ENCODE measurements around the gene TSHZ2. TPM values are rescaled to one million over a fixed set of nuclear protein-coding genes. Genes with fewer than 3 reads are reported as not detected.
"Not testable (repeated sequence)": the region's sequence is repeated elsewhere in the genome, so short reads cannot be mapped to it uniquely, and the experiment has no call there.

Gene TSHZ2
- polyA plus RNA-seq, 3 donors, result 1.2 to 47.5 (median 15.8) TPM

DNA sequence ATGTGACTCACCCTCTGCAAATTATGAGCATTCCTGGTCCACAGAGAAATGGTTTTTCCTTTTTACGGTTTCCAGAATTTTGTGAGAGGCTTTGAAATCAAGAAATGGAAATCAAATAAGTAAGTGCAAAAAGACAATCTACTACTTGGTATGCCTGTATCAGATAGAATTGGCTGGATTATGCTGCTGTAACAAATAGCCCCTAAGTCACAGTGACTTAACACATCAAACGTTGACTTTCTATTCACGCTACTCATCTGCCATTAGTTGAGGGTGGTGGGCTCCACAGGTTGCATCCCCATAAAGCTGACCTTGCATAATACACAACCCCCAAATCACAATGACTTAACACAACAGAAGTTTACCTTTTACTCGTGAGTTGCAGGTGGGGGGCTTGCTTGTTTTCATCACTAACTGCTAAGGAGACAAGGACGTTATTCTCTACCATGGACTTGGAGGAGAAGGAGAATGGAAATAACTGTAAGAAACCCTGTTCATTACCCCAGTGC lies 44.4 kb downstream of the TSHZ2 start:
- WGBS, 3 donors, result 84 to 93% (median 92%) methylated on average over 5 of the region's 5 CpGs
- no peak overlapping the region for H3K27ac ChIP-seq (ENCODE audit: low read depth, low read length)

DNA sequence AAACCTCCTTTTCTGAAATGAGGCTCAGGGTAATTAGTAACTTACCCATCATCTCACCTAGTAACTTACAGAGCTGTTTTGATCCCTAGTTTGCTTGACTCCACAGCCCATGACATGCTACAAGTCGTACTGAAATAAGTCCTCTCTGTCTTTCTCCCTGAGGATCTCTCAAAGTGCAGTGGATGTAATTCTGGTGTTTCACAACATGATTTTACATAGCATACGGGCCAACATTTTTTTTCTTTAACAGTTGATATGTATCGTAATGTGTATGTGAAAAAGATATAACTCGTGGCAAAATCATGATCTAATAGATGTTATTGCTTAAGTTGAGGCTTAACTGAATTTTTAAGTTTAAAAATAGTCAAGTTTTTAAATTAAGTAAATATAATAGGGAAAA lies 45.0 kb downstream of the TSHZ2 start:
- WGBS, 3 donors, result 72 to 76% (median 76%) methylated on average over 4 of the region's 4 CpGs
- H3K27ac ChIP-seq (ENCODE audit: low read depth, low read length), result no peak overlapping the region

DNA sequence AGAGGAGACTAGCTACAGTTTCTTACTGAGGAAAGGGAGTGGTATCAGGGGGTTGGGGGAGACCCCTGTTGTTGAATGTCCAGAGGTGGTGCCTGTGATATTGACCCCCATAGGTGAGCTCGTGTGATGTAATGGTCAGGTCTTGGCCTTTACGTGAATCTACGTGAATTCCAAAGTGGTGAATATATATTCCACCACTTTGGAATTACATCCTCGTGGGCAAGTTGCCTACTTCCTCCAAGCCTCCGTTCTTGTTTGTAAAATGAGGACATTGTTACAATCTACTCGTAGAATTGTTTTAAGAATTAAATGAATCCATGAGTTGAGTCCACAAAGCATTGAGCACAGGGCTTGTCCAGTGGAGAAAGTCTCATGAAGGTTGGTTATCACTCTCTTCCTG lies 47.3 kb downstream of the TSHZ2 start:
- no peak overlapping the region for H3K27ac ChIP-seq (ENCODE audit: low read depth, low read length)

DNA sequence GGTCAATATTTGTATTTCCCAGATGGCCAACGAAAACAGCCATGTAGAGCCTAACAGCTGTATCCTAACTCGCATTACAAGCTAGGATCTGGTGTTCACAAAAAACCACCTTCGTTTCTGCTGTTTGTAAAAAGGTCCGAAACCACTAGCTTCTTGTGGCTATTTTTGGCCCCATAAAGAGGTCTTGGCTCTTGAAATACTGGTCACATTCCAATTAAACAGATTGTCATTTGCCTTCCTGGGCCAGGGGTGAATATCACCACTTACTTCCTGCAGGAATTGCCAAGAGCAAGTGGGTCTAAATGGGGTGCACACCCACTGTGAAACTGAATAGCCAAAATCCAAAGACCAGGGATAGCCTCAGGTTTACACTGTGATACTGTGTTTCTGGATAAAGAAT lies 48.2 kb downstream of the TSHZ2 start:
- 65 to 74% (median 66%) methylated on average over 4 of the region's 4 CpGs for WGBS, 3 donors
- H3K27ac ChIP-seq (ENCODE audit: low read depth, low read length), result no peak overlapping the region

More for the DNA sequence above, 47.3 kb downstream of the TSHZ2 start:
- WGBS, 3 donors, result 77 to 82% (median 77%) methylated on average over 6 of the region's 6 CpGs

DNA sequence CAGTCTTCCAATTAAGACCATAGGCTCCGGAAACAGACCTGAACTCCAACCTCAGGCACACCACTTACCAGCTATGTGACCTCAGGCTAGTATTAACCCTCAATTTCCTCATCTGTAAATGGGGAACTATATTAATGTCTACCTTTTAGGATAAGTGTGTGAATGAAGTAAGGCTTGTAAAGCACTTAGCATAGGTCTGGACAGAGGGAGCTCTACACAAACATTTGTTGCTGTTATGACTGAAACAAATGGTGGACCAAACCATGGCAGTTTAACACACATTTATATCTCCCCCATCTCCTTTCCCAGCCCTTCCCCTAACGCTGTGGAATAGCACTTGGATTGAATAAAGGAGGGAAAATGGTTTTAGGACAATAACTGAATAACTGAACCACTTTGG lies 48.7 kb downstream of the TSHZ2 start:
- WGBS, 3 donors, result 68 to 89% (median 79%) methylated on average over 2 of the region's 2 CpGs
- no peak overlapping the region for H3K27ac ChIP-seq (ENCODE audit: low read depth, low read length)

DNA sequence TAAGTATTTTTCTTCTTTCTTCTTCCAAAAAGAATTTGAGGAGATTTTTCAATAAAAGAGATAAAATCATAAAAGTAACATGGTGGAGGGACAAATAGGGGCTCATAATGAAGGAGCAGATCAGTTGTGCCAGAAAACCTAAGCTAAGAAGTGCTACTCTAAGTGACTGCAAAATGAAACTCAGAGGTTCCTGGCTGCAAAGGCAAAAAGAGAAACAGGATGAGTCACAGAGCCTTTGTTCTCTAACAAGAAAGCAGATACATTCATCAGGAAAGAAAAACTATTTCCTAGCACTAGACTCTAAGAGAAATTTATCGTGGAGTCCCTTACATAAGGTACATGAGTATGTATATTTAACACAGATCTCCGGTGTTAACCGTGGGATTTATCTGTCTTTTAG lies 49.8 kb downstream of the TSHZ2 start:
- WGBS, 3 donors, result 80 to 87% (median 81%) methylated on average over 3 of the region's 3 CpGs
- no peak overlapping the region for H3K27ac ChIP-seq (ENCODE audit: low read depth, low read length)

DNA sequence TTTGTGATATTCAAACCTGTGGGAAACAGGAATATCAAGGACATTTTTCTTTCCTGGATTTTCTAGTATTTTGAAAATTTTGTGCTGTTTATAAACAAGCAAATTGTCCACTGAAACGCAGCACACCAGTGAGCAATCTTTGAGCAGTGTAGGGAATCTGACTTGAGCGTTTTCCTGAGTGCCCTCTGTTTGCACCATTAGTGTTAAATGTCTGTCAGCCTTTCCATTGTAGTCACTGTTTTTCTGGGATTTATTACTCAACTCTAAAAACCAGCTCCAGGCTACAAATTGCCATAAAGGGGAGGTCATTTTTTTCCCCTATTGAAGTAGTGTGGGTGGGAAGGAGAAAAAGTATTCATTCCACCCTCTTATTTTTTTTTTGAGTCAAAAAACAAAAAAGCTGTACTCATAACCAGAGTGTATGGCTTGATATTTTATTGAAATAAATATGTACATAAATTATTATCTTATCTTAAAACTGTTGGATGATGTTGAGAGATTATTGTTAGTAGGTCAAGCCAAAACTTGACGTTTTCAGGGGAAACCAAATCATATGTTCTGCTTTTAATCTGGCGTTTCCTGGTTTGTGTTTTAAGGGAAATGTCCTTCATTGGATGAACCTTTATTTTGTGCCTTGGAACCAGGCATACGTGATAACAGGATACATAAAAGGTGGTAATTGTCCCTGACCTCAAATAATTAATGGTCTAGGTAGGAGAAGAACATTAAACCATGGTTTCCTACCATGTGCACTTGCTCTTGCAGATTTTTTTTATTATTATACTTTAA lies 51.8 kb downstream of the TSHZ2 start:
- no peak overlapping the region for H3K27ac ChIP-seq (ENCODE audit: low read depth, low read length)
- WGBS, 3 donors, result 31 to 43% (median 33%) methylated on average over 5 of the region's 5 CpGs

DNA sequence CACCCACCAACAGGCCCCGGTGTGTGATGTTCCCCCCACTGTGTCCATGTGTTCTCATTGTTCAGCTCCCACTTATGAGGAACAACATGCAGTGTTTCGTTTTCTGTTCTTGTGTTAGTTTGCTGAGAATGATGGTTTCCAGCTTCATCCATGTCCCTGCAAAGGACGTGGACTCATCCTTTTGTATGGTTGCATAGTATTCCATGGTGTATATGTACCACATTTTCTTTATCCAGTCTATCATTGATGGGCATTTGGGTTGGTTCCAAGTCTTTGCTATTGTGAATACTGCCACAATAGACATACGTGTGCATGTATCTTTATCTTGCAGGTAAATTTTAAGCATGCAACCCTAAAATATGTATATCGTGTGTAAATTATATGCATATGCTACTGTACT lies 52.5 kb downstream of the TSHZ2 start:
- not testable (repeated sequence) for H3K27ac ChIP-seq (ENCODE audit: low read depth, low read length)
- 89 to 96% (median 92%) methylated on average over 5 of the region's 5 CpGs for WGBS, 3 donors

DNA sequence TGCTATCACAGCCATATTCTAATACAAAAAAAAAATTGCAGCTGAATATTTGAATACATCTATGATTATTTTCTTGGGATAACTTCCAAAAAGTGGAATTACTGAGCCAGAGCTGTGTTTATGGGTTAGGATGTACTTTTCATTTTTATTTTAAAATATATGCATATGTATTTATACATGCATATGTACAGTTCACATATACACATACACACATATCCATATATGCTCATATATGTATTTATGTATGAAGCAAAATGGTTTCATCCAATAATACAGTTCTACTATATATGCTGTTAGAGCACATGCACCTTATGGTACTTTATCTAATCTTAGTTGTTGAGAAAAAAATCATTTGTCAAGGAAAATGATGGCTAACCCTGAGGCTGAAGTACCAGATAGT lies 54.9 kb downstream of the TSHZ2 start:
- H3K27ac ChIP-seq (ENCODE audit: low read depth, low read length), result no peak overlapping the region

DNA sequence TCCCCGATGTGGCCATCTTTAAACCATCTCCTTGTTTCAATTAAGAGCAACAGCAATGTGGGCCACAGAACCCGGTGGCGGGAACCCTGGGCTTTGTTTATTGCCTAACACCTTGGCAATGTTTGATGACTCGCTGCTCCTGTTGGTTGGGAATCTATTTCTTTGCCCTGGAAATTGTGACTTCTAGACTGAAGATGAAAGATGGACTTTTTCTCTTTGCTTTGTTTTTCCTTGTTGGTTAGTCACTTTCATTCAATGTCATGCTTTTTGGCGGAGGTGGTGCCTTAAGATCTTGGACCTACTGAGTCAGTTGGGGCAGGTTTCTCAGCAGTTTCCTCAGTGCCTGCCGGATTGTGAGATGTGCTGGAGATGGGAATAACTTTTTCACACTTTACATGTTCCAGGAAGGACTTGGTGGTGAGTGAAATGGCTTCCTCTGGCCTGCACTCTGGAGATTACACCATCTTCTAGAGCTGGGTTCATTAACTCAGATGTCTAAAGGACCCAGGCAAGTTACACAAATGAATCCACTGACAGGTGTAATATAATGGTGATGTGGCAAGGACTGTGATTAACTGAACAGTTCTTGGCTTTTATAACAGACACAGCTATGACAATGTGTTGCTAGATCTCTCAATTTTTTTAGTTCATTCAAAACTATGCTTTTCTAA lies 56.3 kb downstream of the TSHZ2 start:
- H3K27ac ChIP-seq (ENCODE audit: low read depth, low read length), result no peak overlapping the region
- WGBS, 3 donors, result 89 to 95% (median 91%) methylated on average over 6 of the region's 6 CpGs

DNA sequence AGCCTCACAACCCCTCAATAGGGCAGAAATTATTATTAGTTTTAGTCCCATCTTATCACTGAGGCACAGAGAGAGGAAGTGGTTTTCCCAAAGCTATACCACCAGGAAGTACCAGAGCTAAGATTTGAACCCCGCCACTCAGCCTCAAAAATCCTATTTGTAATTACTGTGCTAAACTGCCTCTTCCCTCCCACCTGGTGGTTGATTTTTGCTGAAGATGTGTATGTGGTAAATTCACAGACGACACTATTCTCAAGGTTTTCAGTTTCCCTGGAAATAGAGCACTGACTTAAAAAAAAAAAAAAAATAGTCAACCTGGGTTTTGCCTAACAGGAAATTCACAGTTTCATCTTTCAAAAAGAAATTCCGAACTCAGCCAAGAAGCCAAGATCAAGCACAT lies 57.9 kb downstream of the TSHZ2 start:
- WGBS, 3 donors, result 43 to 79% (median 66%) methylated on average over 3 of the region's 3 CpGs

DNA sequence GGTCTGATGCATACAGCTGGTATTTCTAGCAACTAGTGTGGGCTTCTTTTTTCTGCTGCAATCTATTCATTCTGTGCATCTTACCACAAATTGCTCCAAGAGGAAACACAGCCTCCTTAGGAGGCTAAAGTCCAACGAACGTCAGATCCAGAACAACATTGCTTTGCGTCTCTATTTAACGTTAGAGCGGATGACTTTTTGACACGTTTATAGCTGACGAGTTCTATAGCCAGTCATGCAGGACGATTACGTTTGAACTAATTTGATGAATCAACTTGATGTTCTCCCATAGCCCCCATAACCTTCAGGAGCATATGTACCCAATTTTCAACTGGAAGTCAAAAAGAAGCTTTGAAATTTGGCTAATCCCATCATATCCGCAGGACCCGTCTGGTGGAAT lies 59.9 kb downstream of the TSHZ2 start:
- WGBS, 3 donors, result 69 to 85% (median 72%) methylated on average over 11 of the region's 11 CpGs

More for the DNA sequence above, 57.9 kb downstream of the TSHZ2 start:
- H3K27ac ChIP-seq (ENCODE audit: low read depth, low read length), result no peak overlapping the region

DNA sequence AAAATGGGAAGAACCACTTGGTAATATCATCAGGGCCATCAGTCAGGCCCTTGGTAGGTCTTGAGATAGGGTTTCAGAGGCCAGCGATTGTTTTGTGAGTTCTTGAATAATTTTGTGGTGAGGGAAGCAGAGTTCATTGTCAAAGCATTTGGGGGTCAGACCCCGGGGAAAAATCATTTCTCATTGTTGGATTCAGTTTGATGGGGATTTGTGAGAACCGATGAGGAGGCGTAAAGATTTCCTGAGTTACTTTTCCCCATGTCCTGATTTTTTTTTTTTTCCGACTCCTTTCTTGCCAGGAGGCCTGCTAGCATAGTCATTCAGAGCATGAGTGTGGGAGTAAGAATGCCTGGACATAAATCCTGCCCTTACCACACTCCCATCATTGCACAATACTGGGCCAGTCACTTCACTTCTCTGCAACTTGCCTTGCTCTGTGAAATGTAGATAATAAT lies 60.3 kb downstream of the TSHZ2 start:
- WGBS, 3 donors, result 41 to 71% (median 58%) methylated on average over 5 of the region's 5 CpGs
- no peak overlapping the region for H3K27ac ChIP-seq (ENCODE audit: low read depth, low read length)

More for the DNA sequence above, 59.9 kb downstream of the TSHZ2 start:
- H3K27ac ChIP-seq (ENCODE audit: low read depth, low read length), result no peak overlapping the region

DNA sequence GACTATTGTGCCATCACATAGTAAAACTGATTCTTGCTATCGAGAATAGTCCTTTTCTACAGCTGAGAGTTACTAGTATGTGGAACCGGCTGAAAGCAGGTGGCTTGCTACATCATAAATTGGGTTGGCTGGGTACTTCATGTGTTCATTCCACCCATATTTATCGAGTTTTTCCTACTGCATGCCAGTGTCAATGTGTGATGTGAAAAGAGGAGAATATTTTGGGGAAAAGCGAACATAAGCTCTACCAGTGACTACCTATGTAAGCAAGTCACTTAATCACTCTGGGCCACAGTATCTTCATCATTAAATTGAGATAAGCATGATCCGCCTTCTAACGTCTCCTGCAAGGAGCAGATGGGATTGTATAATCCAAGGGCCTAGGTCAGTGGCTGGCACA lies 61.0 kb downstream of the TSHZ2 start:
- 73 to 83% (median 78%) methylated on average over 6 of the region's 6 CpGs for WGBS, 3 donors
- H3K27ac ChIP-seq (ENCODE audit: low read depth, low read length), result no peak overlapping the region

DNA sequence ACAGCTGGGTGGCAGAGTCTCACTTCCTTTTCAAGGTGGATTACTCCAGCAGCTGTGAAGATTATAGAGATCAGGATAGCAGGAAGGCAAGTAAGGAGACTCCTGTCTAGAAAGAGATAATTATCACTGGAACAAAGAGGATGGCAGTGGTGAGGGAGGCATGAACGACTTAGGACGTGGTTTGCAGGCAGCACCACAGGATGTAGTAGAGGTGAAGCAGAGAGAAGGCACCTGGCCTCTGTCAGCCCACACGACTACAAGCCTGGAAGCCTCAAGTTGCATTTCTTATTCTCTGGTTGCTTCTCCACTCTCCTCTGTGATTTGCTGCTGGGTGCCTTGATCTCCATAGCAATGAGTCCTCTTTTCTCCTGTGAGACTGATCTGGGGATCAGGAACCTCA lies 62.7 kb downstream of the TSHZ2 start:
- H3K27ac ChIP-seq (ENCODE audit: low read depth, low read length), result no peak overlapping the region

DNA sequence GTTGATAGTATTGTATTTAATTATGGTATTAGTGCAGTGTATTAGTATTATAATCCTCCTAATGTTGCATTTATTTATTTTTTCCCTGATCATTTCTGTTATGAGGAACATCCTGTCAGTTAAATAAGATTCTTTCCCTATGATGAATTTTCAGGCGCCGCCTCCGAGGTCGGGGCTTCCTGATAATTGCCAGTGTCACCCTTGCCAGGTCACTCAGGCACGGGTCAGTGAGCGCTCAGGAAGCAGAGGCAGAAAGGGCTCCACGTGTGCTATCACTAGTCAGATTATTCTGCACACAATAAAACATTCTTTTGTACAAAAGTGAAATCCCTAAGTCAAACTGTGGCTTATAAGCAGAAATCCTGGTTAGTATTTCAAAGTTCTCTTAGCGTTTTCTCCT lies 64.8 kb downstream of the TSHZ2 start:
- no peak overlapping the region for H3K27ac ChIP-seq (ENCODE audit: low read depth, low read length)

More for the DNA sequence above, 62.7 kb downstream of the TSHZ2 start:
- WGBS, 3 donors, result 43 to 56% (median 55%) methylated on average over 3 of the region's 3 CpGs

DNA sequence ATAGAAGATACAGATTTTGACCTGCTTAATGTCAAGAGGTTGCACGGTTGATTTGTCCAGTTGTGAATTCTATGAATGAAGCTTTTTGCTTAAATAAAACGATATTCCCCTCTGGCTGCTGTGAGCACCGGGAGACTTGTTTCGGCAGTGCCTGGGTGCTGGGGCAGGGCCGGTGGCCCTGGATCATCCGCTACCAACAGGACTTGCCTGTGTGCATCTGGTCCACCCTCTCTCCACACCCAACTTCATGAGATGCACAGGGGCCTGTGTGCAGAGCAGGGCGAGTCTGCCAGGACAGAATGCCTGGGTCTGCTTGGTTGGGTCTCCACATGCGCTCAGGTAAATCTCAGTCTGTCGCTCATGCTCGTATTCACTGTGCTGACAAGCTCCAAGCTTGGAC lies 65.5 kb downstream of the TSHZ2 start:
- H3K27ac ChIP-seq (ENCODE audit: low read depth, low read length), result no peak overlapping the region
- 95 to 96% (median 95%) methylated on average over 10 of the region's 10 CpGs for WGBS, 3 donors

More for the DNA sequence above, 64.8 kb downstream of the TSHZ2 start:
- WGBS, 3 donors, result 36 to 64% (median 48%) methylated on average over 8 of the region's 8 CpGs

DNA sequence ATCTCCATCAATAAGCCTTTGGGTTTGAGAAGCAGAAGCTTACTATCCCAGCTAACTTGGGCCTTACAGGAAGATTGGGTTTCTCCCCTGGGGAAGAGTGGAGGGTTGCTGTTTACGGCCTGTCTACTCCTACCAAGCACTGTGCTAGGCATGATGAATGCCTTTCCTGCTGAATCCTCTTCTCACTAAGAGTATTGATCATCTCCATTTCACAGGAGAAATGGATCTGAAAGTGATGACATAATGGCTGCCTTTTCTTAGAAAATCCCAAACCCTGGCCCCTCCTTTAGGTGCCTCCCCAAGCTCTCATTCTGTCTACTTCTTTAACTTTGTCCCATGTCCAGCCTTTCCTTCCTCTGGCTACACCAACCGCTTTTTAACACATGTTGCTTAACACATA lies 66.1 kb downstream of the TSHZ2 start:
- H3K27ac ChIP-seq (ENCODE audit: low read depth, low read length), result no peak overlapping the region
- WGBS, 3 donors, result 92 to 95% (median 92%) methylated on average over 2 of the region's 2 CpGs

DNA sequence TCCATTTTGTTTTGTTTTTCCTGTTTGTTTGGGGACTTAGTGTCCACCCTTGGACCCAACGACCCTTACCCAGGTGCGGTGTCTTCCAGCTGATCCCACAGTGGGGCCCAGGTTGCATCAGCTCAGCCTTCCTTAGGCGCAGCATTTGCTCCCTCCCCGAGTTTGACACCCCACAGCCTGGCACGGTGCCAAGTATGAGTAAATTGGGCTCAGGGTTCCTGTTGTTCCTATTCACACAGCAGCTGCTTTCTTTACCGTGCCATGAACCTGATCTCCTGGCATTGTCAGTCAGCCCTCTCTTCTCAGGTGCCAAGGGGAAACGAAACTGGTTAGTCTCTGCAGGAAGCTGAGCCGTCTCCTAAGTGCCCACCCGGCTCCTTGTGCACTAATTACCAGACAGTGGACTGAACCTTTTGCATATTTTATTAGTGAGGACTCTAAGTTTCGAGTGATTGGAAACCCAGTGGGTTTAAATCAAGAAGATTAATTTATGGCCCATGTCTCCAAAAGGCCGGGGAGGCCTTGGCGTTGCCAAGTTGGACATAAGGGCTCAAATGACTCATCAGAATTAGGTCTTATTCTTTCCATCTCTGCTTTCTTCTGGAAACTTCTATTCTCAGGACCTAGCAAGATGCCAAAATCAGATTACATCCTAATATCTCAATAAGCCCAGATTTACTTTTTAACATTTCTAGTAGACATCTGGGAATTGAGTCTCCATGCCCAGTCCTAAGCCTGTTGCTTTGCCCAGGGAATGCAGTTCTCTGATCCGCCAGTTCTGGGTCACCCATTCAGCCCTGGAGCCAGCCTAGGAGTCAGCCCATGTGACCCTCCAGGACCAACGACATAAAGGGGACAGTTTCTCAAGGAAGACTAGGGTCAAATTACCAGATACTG lies 68.8 kb downstream of the TSHZ2 start:
- H3K27ac ChIP-seq (ENCODE audit: low read depth, low read length), result no peak overlapping the region
- WGBS, 3 donors, result 41 to 53% (median 52%) methylated on average over 14 of the region's 14 CpGs

Measured in adipose tissue (tissue), 3 donors.